ENCODE data around the gene FGFBP2. TPM values are rescaled to one million over a fixed set of nuclear protein-coding genes. Genes with fewer than 3 reads are reported as not detected.

FGFBP2 gene
- total and polyA plus RNA-seq, 9 donors: 0.31 to 1.3 (median 0.68) TPM

Other genes starting within 250 kb of the FGFBP2 start
- 0.44 TPM for gene CD38, start 184.8 kb downstream of the FGFBP2 start, total RNA-seq
- 1 to 10 TPM in 6 of 8 donors, under 1 TPM in 2; 0.39 to 1.8 (median 1.2) TPM for gene CD38, start 184.8 kb downstream of the FGFBP2 start, polyA plus RNA-seq (ENCODE audit: insufficient read depth in 1 of 8, insufficient read length in 8 of 8, low replicate concordance in 1 of 8)
- not detected for gene FGFBP1, start 24.4 kb downstream of the FGFBP2 start, total RNA-seq
- under 1 TPM in 2 of 8 donors, not detected in 6; 0.15 to 0.28 TPM for gene FGFBP1, start 24.4 kb downstream of the FGFBP2 start, polyA plus RNA-seq (ENCODE audit: insufficient read depth in 1 of 8, insufficient read length in 8 of 8, low replicate concordance in 1 of 8)
- 61.3 TPM for gene PROM1, start 120.8 kb upstream of the FGFBP2 start, total RNA-seq
- gene PROM1, start 120.8 kb upstream of the FGFBP2 start, polyA plus RNA-seq (ENCODE audit: insufficient read depth in 1 of 8, insufficient read length in 8 of 8, low replicate concordance in 1 of 8): 10 to 100 TPM; 43.5 to 58.5 (median 47.3) TPM